HEK293 (cell line): ENCODE measurements around the gene NPEPL1.

ENCODE experiments used
- CTCF ChIA-PET: fragments of 350-600 bp; formaldehyde crosslinking; extraction: SDS; loops from one replicate; lab custom pipeline; 2021; ENCODE audit warnings: antibody characterized with exemption; lab: Yijun Ruan, JAX
- POLR2A ChIA-PET: fragments of 300-600 bp; formaldehyde crosslinking; extraction: SDS; loops from one replicate; lab custom pipeline; 2020; ENCODE audit warnings: antibody characterized with exemption, inconsistent platforms; lab: Yijun Ruan, JAX
- H3K27ac ChIP-seq: fragments of 200-500 bp; sonication (Bioruptor generic); 2 replicates; pipeline ENCODE4 v1.5.1; 2014; ENCODE audit warnings: low read depth, low read length, control low read depth, inconsistent platforms; ENCODE audit errors: extremely low read depth
- H3K36me3 ChIP-seq, 2 experiments: fragments of 200-500 bp in 1 of 2; sonication (Bioruptor generic) in 1 of 2; 1 replicate in 1 of 2; 2 replicates in 1 of 2; pipeline ENCODE4 v1.5.1; 2014 to 2017; ENCODE audit warnings: inconsistent platforms in 2 of 2, low read length in 2 of 2; ENCODE audit not compliant: control insufficient read depth in 2 of 2, insufficient read depth in 1 of 2
- H3K4me1 ChIP-seq: fragments of 200-500 bp; sonication (Bioruptor generic); 2 replicates; pipeline ENCODE4 v1.5.1; 2014; ENCODE audit warnings: mild to moderate bottlenecking, low read length, inconsistent platforms; ENCODE audit not compliant: control insufficient read depth, insufficient read depth
- H3K4me3 ChIP-seq: 2 replicates; pipeline ENCODE4 v1.5.1; 2011; ENCODE audit warnings: low read depth, mild to moderate bottlenecking, control low read depth, low read length, moderate library complexity
- H3K9me3 ChIP-seq: fragments of 200-500 bp; sonication (Bioruptor generic); 2 replicates; pipeline ENCODE4 v1.5.1; 2014; ENCODE audit warnings: low read depth, low read length, inconsistent platforms; ENCODE audit not compliant: control insufficient read depth, insufficient read depth
- BCL11A ChIP-seq: fragments of 450-650 bp; formaldehyde crosslinking; IDR thresholded peaks from 2 replicates; pipeline ENCODE4 v1.5.1; 2016; ENCODE audit warnings: low read depth, missing biosample characterization, missing genetic modification characterization
- EGR2 ChIP-seq: fragments of 450-650 bp; formaldehyde crosslinking; IDR thresholded peaks from 2 replicates; pipeline ENCODE4 v1.5.1; 2016; ENCODE audit warnings: low read depth, missing biosample characterization, missing genetic modification characterization
- GFI1B ChIP-seq: fragments of 450-650 bp; formaldehyde crosslinking; IDR thresholded peaks from 2 replicates; pipeline ENCODE4 v1.5.1; 2016; ENCODE audit warnings: missing biosample characterization, missing genetic modification characterization
- GLI4 ChIP-seq: fragments of 450-650 bp; formaldehyde crosslinking; IDR thresholded peaks from 2 replicates; pipeline ENCODE4 v1.5.1; 2016; ENCODE audit warnings: missing biosample characterization, missing genetic modification characterization
- HOXC10 ChIP-seq: sonication (generic); formaldehyde crosslinking; IDR thresholded peaks from 2 replicates; pipeline ENCODE4 v1.8.1; 2023; ENCODE audit warnings: mild to moderate bottlenecking, missing genetic modification reagents
- KLF1 ChIP-seq: fragments of 450-650 bp; formaldehyde crosslinking; IDR thresholded peaks from 2 replicates; pipeline ENCODE4 v1.5.1; 2016; ENCODE audit warnings: missing biosample characterization, missing genetic modification characterization
- KLF7 ChIP-seq: fragments of 450-650 bp; formaldehyde crosslinking; IDR thresholded peaks from 2 replicates; pipeline ENCODE4 v1.5.1; 2016; ENCODE audit warnings: missing biosample characterization, missing genetic modification characterization, borderline replicate concordance
- MYNN ChIP-seq: fragments of 450-650 bp; formaldehyde crosslinking; IDR thresholded peaks from 2 replicates; pipeline ENCODE4 v1.5.1; 2016; ENCODE audit warnings: missing biosample characterization, missing genetic modification characterization, borderline replicate concordance
- RBAK ChIP-seq: fragments of 450-650 bp; formaldehyde crosslinking; IDR thresholded peaks from 2 replicates; pipeline ENCODE4 v1.5.1; 2016; ENCODE audit warnings: missing biosample characterization, missing genetic modification characterization
- YY1 ChIP-seq: fragments of 450-650 bp; formaldehyde crosslinking; IDR thresholded peaks from 2 replicates; pipeline ENCODE4 v1.5.1; 2018; ENCODE audit warnings: missing biosample characterization, missing genetic modification characterization
- ZNF175 ChIP-seq: fragments of 450-650 bp; formaldehyde crosslinking; IDR thresholded peaks from 2 replicates; pipeline ENCODE4 v1.5.1; 2016; ENCODE audit warnings: missing biosample characterization, missing genetic modification characterization
- ZNF202 ChIP-seq: fragments of 450-650 bp; formaldehyde crosslinking; IDR thresholded peaks from 2 replicates; pipeline ENCODE4 v1.5.1; 2016; ENCODE audit warnings: missing biosample characterization, missing genetic modification characterization, borderline replicate concordance
- ZNF266 ChIP-seq: fragments of 450-650 bp; formaldehyde crosslinking; IDR thresholded peaks from 2 replicates; pipeline ENCODE4 v1.5.1; 2016; ENCODE audit warnings: missing biosample characterization, missing genetic modification characterization, low read depth
- ZNF292 ChIP-seq: fragments of 450-650 bp; formaldehyde crosslinking; IDR thresholded peaks from 2 replicates; pipeline ENCODE4 v1.5.1; 2016; ENCODE audit warnings: low read depth, missing biosample characterization, missing genetic modification characterization, borderline replicate concordance
- ZNF423 ChIP-seq: fragments of 450-650 bp; formaldehyde crosslinking; IDR thresholded peaks from 2 replicates; pipeline ENCODE4 v1.5.1; 2016; ENCODE audit warnings: missing biosample characterization, missing genetic modification characterization
- ZNF610 ChIP-seq: fragments of 450-650 bp; formaldehyde crosslinking; IDR thresholded peaks from 2 replicates; pipeline ENCODE4 v1.5.1; 2016; ENCODE audit warnings: missing biosample characterization, missing genetic modification characterization, borderline replicate concordance
- ZNF624 ChIP-seq: fragments of 450-650 bp; formaldehyde crosslinking; IDR thresholded peaks from 2 replicates; pipeline ENCODE4 v1.5.1; 2017; ENCODE audit warnings: missing biosample characterization, missing genetic modification characterization
- ZNF626 ChIP-seq: fragments of 450-650 bp; sonication (Bioruptor Pico); formaldehyde crosslinking; IDR thresholded peaks from 2 replicates; pipeline ENCODE4 v1.5.1; 2018; ENCODE audit warnings: missing biosample characterization, missing genetic modification characterization, inconsistent platforms
- ZNF658 ChIP-seq: fragments of 450-650 bp; formaldehyde crosslinking; IDR thresholded peaks from 2 replicates; pipeline ENCODE4; 2016; ENCODE audit warnings: missing biosample characterization, missing genetic modification characterization
- ZNF76 ChIP-seq: fragments of 450-650 bp; formaldehyde crosslinking; IDR thresholded peaks from 2 replicates; pipeline ENCODE4; 2016; ENCODE audit warnings: low read depth, missing biosample characterization, missing genetic modification characterization, borderline replicate concordance
- TF ChIP-seq, protein P1 (sequence below): fragments of 450-650 bp; IDR thresholded peaks from 2 replicates; pipeline ENCODE4 v1.5.1; 2018; ENCODE audit warnings: missing biosample characterization, mild to moderate bottlenecking, missing genetic modification characterization
- TF ChIP-seq, protein P2 (sequence below): fragments of 450-650 bp; formaldehyde crosslinking; IDR thresholded peaks from 2 replicates; pipeline ENCODE4 v1.5.1; 2016; ENCODE audit warnings: missing biosample characterization, missing genetic modification characterization
- TF ChIP-seq, protein P3 (sequence below): fragments of 450-650 bp; formaldehyde crosslinking; IDR thresholded peaks from 2 replicates; pipeline ENCODE4 v1.5.1; 2017; ENCODE audit warnings: missing biosample characterization, missing genetic modification characterization
- TF ChIP-seq, protein P4 (sequence below): fragments of 450-650 bp; formaldehyde crosslinking; optimal IDR thresholded peaks from 2 replicates; pipeline ENCODE3; 2016; ENCODE audit warnings: missing biosample characterization, mild to moderate bottlenecking, missing genetic modification characterization
- TF ChIP-seq, protein P5 (sequence below): fragments of 450-650 bp; formaldehyde crosslinking; IDR thresholded peaks from 2 replicates; pipeline ENCODE4 v1.5.1; 2017; ENCODE audit warnings: missing biosample characterization, missing genetic modification characterization

NPEPL1 gene

DNA sequence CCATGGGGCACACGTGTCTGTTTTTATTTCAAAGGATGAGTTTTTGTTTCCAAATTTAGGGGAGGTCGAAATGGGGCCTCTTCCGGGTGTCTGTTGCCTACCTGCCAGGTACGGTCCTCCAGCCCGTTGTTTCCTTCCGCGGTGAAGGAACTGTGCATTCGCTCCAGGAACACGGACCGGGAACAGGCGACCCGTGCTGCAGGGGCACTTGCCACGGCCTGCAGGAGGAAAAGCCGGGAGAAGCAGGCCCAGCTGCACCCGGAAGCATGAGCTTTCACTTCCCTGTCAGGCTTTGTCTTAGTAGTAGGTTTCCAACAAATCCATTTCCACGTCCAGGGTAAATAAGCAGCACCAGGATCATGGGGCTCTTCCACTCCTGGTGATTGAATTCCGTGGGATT lies 17.0 kb upstream of the NPEPL1 start:
- POLR2A ChIA-PET = no interaction called here
- TF ChIP-seq, protein P1, sequence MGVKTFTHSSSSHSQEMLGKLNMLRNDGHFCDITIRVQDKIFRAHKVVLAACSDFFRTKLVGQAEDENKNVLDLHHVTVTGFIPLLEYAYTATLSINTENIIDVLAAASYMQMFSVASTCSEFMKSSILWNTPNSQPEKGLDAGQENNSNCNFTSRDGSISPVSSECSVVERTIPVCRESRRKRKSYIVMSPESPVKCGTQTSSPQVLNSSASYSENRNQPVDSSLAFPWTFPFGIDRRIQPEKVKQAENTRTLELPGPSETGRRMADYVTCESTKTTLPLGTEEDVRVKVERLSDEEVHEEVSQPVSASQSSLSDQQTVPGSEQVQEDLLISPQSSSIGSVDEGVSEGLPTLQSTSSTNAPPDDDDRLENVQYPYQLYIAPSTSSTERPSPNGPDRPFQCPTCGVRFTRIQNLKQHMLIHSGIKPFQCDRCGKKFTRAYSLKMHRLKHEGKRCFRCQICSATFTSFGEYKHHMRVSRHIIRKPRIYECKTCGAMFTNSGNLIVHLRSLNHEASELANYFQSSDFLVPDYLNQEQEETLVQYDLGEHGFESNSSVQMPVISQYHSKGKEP (tag by site-specific recombination) = no peak
- no peak for TF ChIP-seq ZNF202 (tag by site-specific recombination)
- TF ChIP-seq, protein P2, sequence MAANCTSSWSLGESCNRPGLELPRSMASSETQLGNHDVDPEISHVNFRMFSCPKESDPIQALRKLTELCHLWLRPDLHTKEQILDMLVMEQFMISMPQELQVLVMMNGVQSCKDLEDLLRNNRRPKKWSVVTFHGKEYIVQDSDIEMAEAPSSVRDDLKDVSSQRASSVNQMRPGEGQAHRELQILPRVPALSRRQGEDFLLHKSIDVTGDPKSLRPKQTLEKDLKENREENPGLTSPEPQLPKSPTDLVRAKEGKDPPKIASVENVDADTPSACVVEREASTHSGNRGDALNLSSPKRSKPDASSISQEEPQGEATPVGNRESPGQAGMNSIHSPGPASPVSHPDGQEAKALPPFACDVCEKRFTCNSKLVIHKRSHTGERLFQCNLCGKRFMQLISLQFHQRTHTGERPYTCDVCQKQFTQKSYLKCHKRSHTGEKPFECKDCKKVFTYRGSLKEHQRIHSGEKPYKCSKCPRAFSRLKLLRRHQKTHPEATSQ (tag by site-specific recombination) = no peak
- TF ChIP-seq GFI1B (tag by site-specific recombination) = no peak
- TF ChIP-seq, protein P3, sequence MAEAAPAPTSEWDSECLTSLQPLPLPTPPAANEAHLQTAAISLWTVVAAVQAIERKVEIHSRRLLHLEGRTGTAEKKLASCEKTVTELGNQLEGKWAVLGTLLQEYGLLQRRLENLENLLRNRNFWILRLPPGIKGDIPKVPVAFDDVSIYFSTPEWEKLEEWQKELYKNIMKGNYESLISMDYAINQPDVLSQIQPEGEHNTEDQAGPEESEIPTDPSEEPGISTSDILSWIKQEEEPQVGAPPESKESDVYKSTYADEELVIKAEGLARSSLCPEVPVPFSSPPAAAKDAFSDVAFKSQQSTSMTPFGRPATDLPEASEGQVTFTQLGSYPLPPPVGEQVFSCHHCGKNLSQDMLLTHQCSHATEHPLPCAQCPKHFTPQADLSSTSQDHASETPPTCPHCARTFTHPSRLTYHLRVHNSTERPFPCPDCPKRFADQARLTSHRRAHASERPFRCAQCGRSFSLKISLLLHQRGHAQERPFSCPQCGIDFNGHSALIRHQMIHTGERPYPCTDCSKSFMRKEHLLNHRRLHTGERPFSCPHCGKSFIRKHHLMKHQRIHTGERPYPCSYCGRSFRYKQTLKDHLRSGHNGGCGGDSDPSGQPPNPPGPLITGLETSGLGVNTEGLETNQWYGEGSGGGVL = no peak
- TF ChIP-seq ZNF292 = no peak
- no peak for TF ChIP-seq ZNF76
- no peak for TF ChIP-seq GLI4 (tag by site-specific recombination)
- no peak for TF ChIP-seq ZNF626 (tag by site-specific recombination)
- TF ChIP-seq ZNF423 (tag by site-specific recombination) = no peak
- TF ChIP-seq ZNF624 (tag by site-specific recombination) = no peak
- no peak for TF ChIP-seq RBAK (tag by site-specific recombination)
- H3K36me3 ChIP-seq = peaks cover 10 to 90% of the 10 kb centered on the region in 2 experiments
- no peak overlapping the region for H3K4me3 ChIP-seq
- no peak overlapping the region for H3K27ac ChIP-seq
- no peaks in the 10 kb centered on the region for H3K9me3 ChIP-seq
- CTCF ChIA-PET = no interaction called here
- no peaks in the 10 kb centered on the region for H3K4me1 ChIP-seq

DNA sequence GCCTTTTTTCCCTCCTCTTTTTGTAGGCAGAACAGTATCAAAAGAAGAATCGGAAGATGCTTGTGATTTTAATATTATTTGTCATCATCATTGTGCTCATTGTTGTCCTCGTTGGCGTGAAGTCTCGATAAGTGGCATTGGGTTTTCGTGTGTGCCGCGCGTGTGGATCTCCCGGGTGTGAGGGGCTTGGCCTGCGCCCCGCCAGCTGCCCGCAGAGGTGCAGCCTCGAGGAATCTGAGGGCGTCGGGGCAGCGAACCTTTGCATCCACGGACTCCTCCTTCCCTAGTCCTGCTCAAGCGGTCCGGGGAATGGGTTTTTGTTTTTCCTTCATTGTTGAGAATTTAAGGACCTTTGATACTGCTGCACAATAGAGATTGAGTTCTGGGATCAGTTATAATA lies 16.4 kb upstream of the NPEPL1 start:
- Histone ChIP-seq H3K4me1 (no peaks in the 10 kb centered on the region), H3K9me3 (no peaks in the 10 kb centered on the region), H3K27ac (no peak overlapping the region), H3K36me3 (peaks cover 10 to 89% of the 10 kb centered on the region in 2 experiments), H3K4me3 (no peak overlapping the region)
- TF ChIP-seq ZNF175 (tag by site-specific recombination) = no peak
- no peak for TF ChIP-seq ZNF610
- ChIA-PET POLR2A (no interaction called here), CTCF (no interaction called here)

DNA sequence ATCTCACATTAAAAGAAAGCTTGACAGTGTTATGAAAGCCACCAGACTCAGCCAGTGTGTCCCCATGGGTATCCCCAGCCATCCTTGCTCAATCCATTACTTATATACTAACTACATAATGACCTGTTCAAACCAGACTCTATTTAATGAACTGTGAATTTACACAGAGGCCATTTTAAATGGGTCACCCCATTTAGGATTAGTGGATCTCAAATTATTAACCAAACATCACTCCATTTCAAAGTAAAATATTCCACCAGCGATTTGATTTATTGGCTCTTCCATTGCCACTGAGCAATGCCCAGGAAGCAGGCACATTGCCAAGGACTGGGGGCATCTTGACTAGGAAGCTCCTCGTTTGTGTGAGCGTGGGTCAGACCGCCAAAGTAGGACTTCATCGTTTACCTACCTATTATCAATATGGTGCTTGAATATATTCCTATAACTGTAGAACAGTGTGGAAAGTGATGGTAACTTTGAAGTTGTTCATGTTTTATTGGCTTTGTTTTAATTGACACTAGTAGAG lies 15.5 kb upstream of the NPEPL1 start:
- Histone ChIP-seq H3K36me3 (peaks cover 6 to 82% of the 10 kb centered on the region in 2 experiments), H3K27ac (no peak overlapping the region), H3K4me3 (no peak overlapping the region), H3K9me3 (no peaks in the 10 kb centered on the region), H3K4me1 (no peaks in the 10 kb centered on the region)
- POLR2A ChIA-PET = no interaction called here
- CTCF ChIA-PET = interaction anchor here (0.6 kb wide), 1 partner anchor 337 kb away, joined by 3 read pairs; no protein-coding TSS in a partner anchor
- TF ChIP-seq YY1 (no peak), HOXC10 (CRISPR knock-in tag) (no peak), ZNF658 (no peak), ZNF626 (tag by site-specific recombination) (no peak), MYNN (tag by site-specific recombination) (no peak), BCL11A (no peak), ZNF266 (tag by site-specific recombination) (no peak), ZNF175 (tag by site-specific recombination) (no peak), EGR2 (tag by site-specific recombination) (no peak), KLF1 (tag by site-specific recombination) (no peak), KLF7 (tag by site-specific recombination) (no peak)
- TF ChIP-seq, protein P4, sequence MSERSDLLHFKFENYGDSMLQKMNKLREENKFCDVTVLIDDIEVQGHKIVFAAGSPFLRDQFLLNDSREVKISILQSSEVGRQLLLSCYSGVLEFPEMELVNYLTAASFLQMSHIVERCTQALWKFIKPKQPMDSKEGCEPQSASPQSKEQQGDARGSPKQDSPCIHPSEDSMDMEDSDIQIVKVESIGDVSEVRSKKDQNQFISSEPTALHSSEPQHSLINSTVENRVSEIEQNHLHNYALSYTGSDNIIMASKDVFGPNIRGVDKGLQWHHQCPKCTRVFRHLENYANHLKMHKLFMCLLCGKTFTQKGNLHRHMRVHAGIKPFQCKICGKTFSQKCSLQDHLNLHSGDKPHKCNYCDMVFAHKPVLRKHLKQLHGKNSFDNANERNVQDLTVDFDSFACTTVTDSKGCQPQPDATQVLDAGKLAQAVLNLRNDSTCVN (tag by site-specific recombination) = no peak
- TF ChIP-seq, protein P5, sequence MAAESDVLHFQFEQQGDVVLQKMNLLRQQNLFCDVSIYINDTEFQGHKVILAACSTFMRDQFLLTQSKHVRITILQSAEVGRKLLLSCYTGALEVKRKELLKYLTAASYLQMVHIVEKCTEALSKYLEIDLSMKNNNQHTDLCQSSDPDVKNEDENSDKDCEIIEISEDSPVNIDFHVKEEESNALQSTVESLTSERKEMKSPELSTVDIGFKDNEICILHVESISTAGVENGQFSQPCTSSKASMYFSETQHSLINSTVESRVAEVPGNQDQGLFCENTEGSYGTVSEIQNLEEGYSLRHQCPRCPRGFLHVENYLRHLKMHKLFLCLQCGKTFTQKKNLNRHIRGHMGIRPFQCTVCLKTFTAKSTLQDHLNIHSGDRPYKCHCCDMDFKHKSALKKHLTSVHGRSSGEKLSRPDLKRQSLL (tag by site-specific recombination) = no peak
